Heart left ventricle (tissue), 16 donors: ENCODE measurements around the gene ERBB4. TPM values are rescaled to one million over a fixed set of nuclear protein-coding genes. Genes with fewer than 3 reads are reported as not detected.

Source experiments
- ATAC-seq, 4 donors: fragments of 200-7000 bp; cut with Tn5 transposase; one replicate each; pipeline ENCODE4 v1.9.1; 2020 to 2022; ENCODE audit warnings: moderate library complexity in 4 of 4, mild to moderate bottlenecking in 3 of 4, moderate number of reproducible peaks in 1 of 4
- DNase-seq, 5 donors: peaks; one replicate each; pipeline ENCODE4 v3.0.0-alpha.2; 2020
- H3K27ac ChIP-seq, 12 donors: fragments of 200-600 bp; sonication (generic) in 4 of 12; one replicate each; pipeline versions ENCODE4 v1.5.0 to v1.8.0; 2016 to 2022; ENCODE audit warnings: mild to moderate bottlenecking in 2 of 12
- H3K27me3 ChIP-seq, 9 donors: fragments of 200-600 bp; sonication (generic) in 2 of 9; one replicate each; pipeline versions ENCODE4 v1.5.1 to v1.8.0; 2016 to 2022; ENCODE audit warnings: mild to moderate bottlenecking in 3 of 9
- H3K36me3 ChIP-seq, 9 donors: fragments of 200-600 bp; sonication (generic) in 2 of 9; one replicate each; pipeline versions ENCODE4 v1.5.0 to v1.8.0; 2018 to 2022; ENCODE audit warnings: mild to moderate bottlenecking in 2 of 9
- H3K4me1 ChIP-seq, 12 donors: fragments of 200-600 bp; sonication (generic) in 4 of 12; one replicate each; pipeline versions ENCODE4 v1.5.0 to v1.8.0; 2016 to 2022; ENCODE audit warnings: mild to moderate bottlenecking in 3 of 12
- H3K4me3 ChIP-seq, 12 donors: fragments of 200-600 bp; sonication (generic) in 4 of 12; one replicate each; pipeline versions ENCODE4 v1.5.0 to v1.8.0; 2017 to 2022; ENCODE audit warnings: mild to moderate bottlenecking in 9 of 12, moderate library complexity in 4 of 12
- H3K9me3 ChIP-seq, 12 donors: fragments of 200-600 bp; sonication (generic) in 4 of 12; one replicate each; pipeline versions ENCODE4 v1.5.0 to v1.8.0; 2016 to 2022; ENCODE audit warnings: mild to moderate bottlenecking in 1 of 12
- CTCF ChIP-seq, 12 donors: fragments of 200-600 bp; sonication (generic) in 4 of 12; IDR thresholded peaks; one replicate each; pipeline versions ENCODE4 v1.5.0 to v1.8.0; 2018 to 2022; ENCODE audit warnings: antibody characterized with exemption in 12 of 12, mild to moderate bottlenecking in 5 of 12
- POLR2A ChIP-seq, 2 donors: fragments of 450-650 bp; IDR thresholded peaks; one replicate each; pipeline ENCODE4 v1.6.1; 2017; ENCODE audit warnings: antibody characterized with exemption in 2 of 2, mild to moderate bottlenecking in 2 of 2, moderate library complexity in 2 of 2
- WGBS, 4 donors: extraction: QIAGEN DNeasy Blood & Tissue Kit in 2 of 4; methylation state at CpG; one replicate each; pipeline versions ENCODE4 v1.1.5 to v1.1.7; 2013 to 2018; 5-methylcytosine and 5-hydroxymethylcytosine counted together
- intact Hi-C, 10 donors: fragments of 100-400 bp; cut with DNase I; formaldehyde crosslinking; loops; one replicate each; pipeline versions ENCODE4 v1.11.1 to v1.14.2; 2022
- polyA plus RNA-seq, 2 donors: library from polyadenylated mRNA; stranded (reverse); fragments of 200-250 nt; gene quantifications; one replicate each; pipeline ENCODE4 v1.2.3, GENCODE V29; 2013
- total RNA-seq, 9 donors: library from RNA; depleted of rRNA in 2 of 9; stranded (reverse); fragments of >200 nt in 2 of 9; fragmentation: NEBNext Ultra II Directional in 3 of 9; extraction: Animal tissue kit (Norgen Biotek cat#: 25700) in 3 of 9; gene quantifications; one replicate each; pipeline versions ENCODE4 v1.1.0 to v1.2.4, GENCODE V29; 2016 to 2023
- donor health status: ischemic (EF 13 %, LVEDD 7.1; RV severe dilation, severe dysfunction).
- donor health status: healthy with polysubstance abuse.
- donor health status: DM: no; HTN: yes; CAD: no.
- donor health status: DM: no; HTN: no; CAD: no.
- donor health status: ischemic (EF 25% LVEDD 6.9; RV normal size, moderate dysfunction).
- donor health status: ischemic (EF 25% LVEDD 5.7; RV mildly dilated, moderate dysfunction).
- donor health status: healthy.
- donor health status: DM: yes; HTN: yes; CAD: no.
- donor health status: ischemic (EF 35%, LVEDD 5.7; RV mildly dilated, moderate dysfunction).
- donor health status: nonischemic (EF 11% LVEDD 7.7; RV severe dilation, severe dysfunction).
- donor health status: DM: yes; HTN: yes; CAD: no.
- donor health status: PGD.
- donor health status: ischemic (EF 29% LVEDD 5.4; RV normal size, mild dysfunction).
- donor health status: nonischemic (EF 23%, LVEDD 6.1; RV moderate dilation, normal function).

The ERBB4 gene
- total and polyA plus RNA-seq, 11 donors: 1.3 to 29.5 (median 11.7) TPM

- no peaks in the 10 kb centered on the region for H3K4me1 ChIP-seq
- 64 to 76% (median 71%) methylated on average over 4 of the region's 4 CpGs for WGBS, 4 donors
- no peak for TF ChIP-seq POLR2A (IDR thresholded peaks at IDR 0.05)
- TF ChIP-seq CTCF (IDR thresholded peaks at IDR 0.05): no peak
- H3K27ac ChIP-seq: no peak overlapping the region
- H3K36me3 ChIP-seq: no peaks in the 10 kb centered on the region
- no peaks in the 10 kb centered on the region for H3K9me3 ChIP-seq
- H3K27me3 ChIP-seq: no peaks in the 10 kb centered on the region
- H3K4me3 ChIP-seq: no peak overlapping the region
- no peak for ATAC-seq
- intact Hi-C loops: no loop called here
- DNase-seq: no peak
Observed at GRCh38 chr2:212414767-212415211, 123.8 kb downstream of the ERBB4 start.

- TF ChIP-seq CTCF (IDR thresholded peaks at IDR 0.05): no peak
- 45 to 56% (median 55%) methylated on average over 1 of the region's 1 CpG for WGBS, 4 donors
- Histone ChIP-seq H3K4me1 (no peaks in the 10 kb centered on the region), H3K36me3 (no peaks in the 10 kb centered on the region), H3K27me3 (no peaks in the 10 kb centered on the region), H3K27ac (no peak overlapping the region), H3K4me3 (no peak overlapping the region), H3K9me3 (peaks cover 0 to 6% (median 0%) of the 10 kb centered on the region in 12 donors)
- intact Hi-C loops: no loop called here
- ATAC-seq: no peak
- no peak for DNase-seq
Observed at GRCh38 chr2:212409560-212409959, 129.0 kb downstream of the ERBB4 start.

GRCh38 chr2:212408524-212408923 is 130.1 kb downstream of the ERBB4 start:
- DNase-seq (no peak), ATAC-seq (no peak)
- TF ChIP-seq POLR2A (IDR thresholded peaks at IDR 0.05): no peak
- no peak for TF ChIP-seq CTCF (IDR thresholded peaks at IDR 0.05)
- WGBS, 4 donors: 77 to 89% (median 81%) methylated on average over 4 of the region's 4 CpGs
- Histone ChIP-seq H3K36me3 (no peaks in the 10 kb centered on the region), H3K27me3 (no peaks in the 10 kb centered on the region), H3K4me3 (no peak overlapping the region), H3K9me3 (peaks cover 0 to 6% (median 0%) of the 10 kb centered on the region in 12 donors), H3K27ac (no peak overlapping the region), H3K4me1 (no peaks in the 10 kb centered on the region)
- intact Hi-C loops: no loop called here

- DNase-seq (no peak), ATAC-seq (peak in 2 of 4 donors; percentile 46 to 62)
- Histone ChIP-seq H3K36me3 (no peaks in the 10 kb centered on the region), H3K27ac (no peak overlapping the region), H3K9me3 (peaks cover 0 to 6% (median 0%) of the 10 kb centered on the region in 12 donors), H3K4me3 (no peak overlapping the region), H3K27me3 (no peaks in the 10 kb centered on the region), H3K4me1 (no peaks in the 10 kb centered on the region)
- WGBS, 4 donors: 11 to 28% (median 18%) methylated on average over 1 of the region's 1 CpG
- intact Hi-C loops: no loop called here
- TF ChIP-seq CTCF (IDR thresholded peaks at IDR 0.05): no peak
- no peak for TF ChIP-seq POLR2A (IDR thresholded peaks at IDR 0.05)
Observed at GRCh38 chr2:212406716-212407115, 131.9 kb downstream of the ERBB4 start.
